H1 (cell line): ENCODE measurements around the gene SHCBP1. TPM values are rescaled to one million over a fixed set of nuclear protein-coding genes. Genes with fewer than 3 reads are reported as not detected.

Source experiments
- CTCF ChIA-PET: fragments of 300-600 bp; sonication (Branson Sonifier 250); formaldehyde crosslinking; loops from one replicate; lab custom pipeline; 2021; ENCODE audit not compliant: partially characterized antibody; lab: Charles Lee
- POLR2A ChIA-PET: fragments of 300-600 bp; sonication (Branson Sonifier 250); formaldehyde crosslinking; loops from one replicate; lab custom pipeline; 2021; ENCODE audit warnings: inconsistent platforms; ENCODE audit not compliant: partially characterized antibody; lab: Charles Lee
- DNase-seq, 2 experiments: peaks; one replicate each; pipeline versions ENCODE4 v3.0.0 to v3.0.0-alpha.2; 2010 to 2022; ENCODE audit warnings: low spot score in 2 of 2, low read depth in 1 of 2, mixed read lengths in 1 of 2
- FAIRE-seq: peaks from 2 replicates; lab custom pipeline; 2011; peaks lifted over from hg19 to GRCh38; lab: Jason Lieb, UNC
- H2AFZ ChIP-seq: 2 replicates; pipeline ENCODE4 v1.8.1; 2012; ENCODE audit warnings: low read length, inconsistent platforms
- H2AK5ac ChIP-seq: 2 replicates; pipeline ENCODE4 v1.6.1; 2013; ENCODE audit warnings: low read depth, low read length
- H2BK120ac ChIP-seq: replicated peaks from 2 replicates; pipeline ENCODE3; 2013; ENCODE audit warnings: low read depth, low read length, inconsistent platforms
- H2BK12ac ChIP-seq: 2 replicates; pipeline ENCODE4 v1.6.1; 2013; ENCODE audit warnings: low read depth, low read length
- H2BK15ac ChIP-seq: 2 replicates; pipeline ENCODE4 v1.6.1; 2013; ENCODE audit warnings: low read length
- H2BK20ac ChIP-seq: 2 replicates; pipeline ENCODE4 v1.6.1; 2013; ENCODE audit warnings: low read length
- H2BK5ac ChIP-seq: 2 replicates; pipeline ENCODE4 v1.6.1; 2013; ENCODE audit warnings: low read depth, low read length
- H3K14ac ChIP-seq: 2 replicates; pipeline ENCODE4 v1.6.1; 2013; ENCODE audit warnings: inconsistent platforms; ENCODE audit not compliant: insufficient read length
- H3K18ac ChIP-seq: 2 replicates; pipeline ENCODE4 v1.6.1; 2013; ENCODE audit warnings: low read length; ENCODE audit errors: extremely low read depth
- H3K23ac ChIP-seq: 2 replicates; pipeline ENCODE4 v1.6.1; 2013; ENCODE audit warnings: inconsistent platforms; ENCODE audit not compliant: insufficient read length
- H3K23me2 ChIP-seq: 2 replicates; pipeline ENCODE4 v1.6.1; 2013; ENCODE audit warnings: low read depth, low read length
- H3K27ac ChIP-seq: 2 replicates; pipeline ENCODE4 v1.6.1; 2011; ENCODE audit warnings: low read depth, low read length, inconsistent platforms
- H3K27me3 ChIP-seq, 4 experiments: replicated peaks in 1 of 4; 1 replicate in 1 of 4; 2 replicates in 3 of 4; pipeline versions ENCODE4 v1.6.1 to v1.8.1; 2011 to 2013; ENCODE audit warnings: low read length in 3 of 4, mild to moderate bottlenecking in 3 of 4, inconsistent platforms in 2 of 4, mixed read lengths in 2 of 4, moderate library complexity in 1 of 4; ENCODE audit not compliant: control insufficient read depth in 3 of 4, insufficient read depth in 3 of 4; ENCODE audit errors: extremely low read depth in 1 of 4
- H3K36me3 ChIP-seq, 4 experiments: 2 replicates each; pipeline versions ENCODE4 v1.6.1 to v1.8.1; 2011 to 2013; ENCODE audit warnings: mild to moderate bottlenecking in 4 of 4, low read length in 3 of 4, moderate library complexity in 2 of 4, control low read depth in 1 of 4, inconsistent platforms in 1 of 4; ENCODE audit not compliant: insufficient read depth in 4 of 4, control insufficient read depth in 2 of 4
- H3K4ac ChIP-seq: replicated peaks from 2 replicates; pipeline ENCODE3; 2013; ENCODE audit warnings: low read length, low read depth, mixed read lengths, inconsistent platforms; ENCODE audit not compliant: insufficient read length
- H3K4me1 ChIP-seq, 4 experiments: replicated peaks in 1 of 4; 1 replicate in 1 of 4; 2 replicates in 3 of 4; pipeline versions ENCODE4 v1.6.1 to v1.8.1; 2011 to 2013; ENCODE audit warnings: low read length in 3 of 4, inconsistent platforms in 2 of 4, mixed read lengths in 1 of 4; ENCODE audit not compliant: insufficient read depth in 4 of 4, control insufficient read depth in 3 of 4
- H3K4me2 ChIP-seq, 2 experiments: 2 replicates each; pipeline versions ENCODE4 v1.6.1 to v1.8.1; 2011 to 2013; ENCODE audit warnings: low read depth in 2 of 2, low read length in 2 of 2, control low read depth in 1 of 2, inconsistent platforms in 1 of 2, mild to moderate bottlenecking in 1 of 2; ENCODE audit not compliant: insufficient read depth in 1 of 2
- H3K4me3 ChIP-seq, 4 experiments: fragments of 200-600, 300-600 bp in 1 of 4; sonication (generic), shearing (Covaris generic), sonication (Bioruptor Twin) in 1 of 4; 2 replicates each; pipeline versions ENCODE4 v1.5.1 to v1.8.1; 2011 to 2016; ENCODE audit warnings: low read length in 4 of 4, low read depth in 3 of 4, control low read depth in 2 of 4, inconsistent platforms in 2 of 4, mild to moderate bottlenecking in 2 of 4, mixed read lengths in 1 of 4, moderate library complexity in 1 of 4; ENCODE audit not compliant: insufficient read depth in 2 of 4; ENCODE audit errors: extremely low read depth in 1 of 4
- H3K56ac ChIP-seq: replicated peaks from 2 replicates; pipeline ENCODE3; 2013; ENCODE audit warnings: low read depth, mild to moderate bottlenecking, mixed read lengths, low read length, inconsistent platforms; ENCODE audit not compliant: insufficient read length
- H3K79me1 ChIP-seq: 2 replicates; pipeline ENCODE4 v1.6.1; 2013; ENCODE audit warnings: low read depth, low read length, control low read depth
- H3K79me2 ChIP-seq, 2 experiments: 2 replicates each; pipeline versions ENCODE4 v1.6.1 to v1.8.1; 2012 to 2013; ENCODE audit warnings: low read length in 2 of 2, mild to moderate bottlenecking in 2 of 2, inconsistent platforms in 1 of 2; ENCODE audit not compliant: insufficient read depth in 2 of 2, control insufficient read depth in 1 of 2
- H3K9ac ChIP-seq, 4 experiments: replicated peaks in 1 of 4; 1 replicate in 1 of 4; 2 replicates in 3 of 4; pipeline versions ENCODE4 v1.6.1 to v1.8.1; 2011 to 2013; ENCODE audit warnings: low read depth in 3 of 4, low read length in 3 of 4, control low read depth in 2 of 4, mild to moderate bottlenecking in 2 of 4, moderate library complexity in 2 of 4, inconsistent platforms in 1 of 4; ENCODE audit errors: extremely low read depth in 1 of 4
- H3K9me3 ChIP-seq, 2 experiments: 2 replicates each; pipeline versions ENCODE4 v1.6.1 to v1.8.1; 2012 to 2013; ENCODE audit warnings: mild to moderate bottlenecking in 2 of 2, moderate library complexity in 2 of 2, control low read depth in 1 of 2, inconsistent platforms in 1 of 2, low read depth in 1 of 2, low read length in 1 of 2, mixed read lengths in 1 of 2; ENCODE audit not compliant: insufficient read depth in 2 of 2
- H4K20me1 ChIP-seq, 2 experiments: replicated peaks in 1 of 2; 2 replicates each; pipeline versions ENCODE3 to v1.8.1; 2011 to 2013; ENCODE audit warnings: inconsistent platforms in 2 of 2, low read length in 2 of 2, mild to moderate bottlenecking in 1 of 2; ENCODE audit not compliant: insufficient read depth in 2 of 2, control insufficient read depth in 1 of 2
- H4K5ac ChIP-seq: 2 replicates; pipeline ENCODE4 v1.6.1; 2013; ENCODE audit warnings: low read length, low read depth, mixed read lengths, inconsistent platforms; ENCODE audit not compliant: insufficient read length
- H4K8ac ChIP-seq: 2 replicates; pipeline ENCODE4 v1.8.0; 2013; ENCODE audit warnings: mild to moderate bottlenecking, moderate library complexity, low read length, inconsistent platforms; ENCODE audit not compliant: insufficient read depth; ENCODE audit errors: extremely low read depth
- H4K91ac ChIP-seq: replicated peaks from 2 replicates; pipeline ENCODE3; 2013; ENCODE audit warnings: low read length, mixed read lengths, inconsistent platforms; ENCODE audit not compliant: insufficient read length
- BCL11A ChIP-seq, 2 experiments: IDR thresholded peaks; one replicate each; pipeline ENCODE4 v1.6.1; 2011; ENCODE audit warnings: low read depth in 2 of 2, low read length in 2 of 2, mild to moderate bottlenecking in 2 of 2
- HDAC6 ChIP-seq: IDR thresholded peaks from one replicate; pipeline ENCODE4 v1.7.1; 2012; ENCODE audit warnings: low read depth, mild to moderate bottlenecking, inconsistent platforms, low read length, moderate library complexity
- KDM5A ChIP-seq: fragments of 200-600 bp; IDR thresholded peaks from 2 replicates; pipeline ENCODE4 v1.7.1; 2012; ENCODE audit warnings: mild to moderate bottlenecking, low read length, inconsistent platforms, mixed read lengths
- SRF ChIP-seq: IDR thresholded peaks from 2 replicates; pipeline ENCODE4 v1.6.1; 2011; ENCODE audit warnings: mild to moderate bottlenecking, low read depth, low read length, moderate library complexity
- WGBS, 2 experiments: shearing (Covaris generic) in 1 of 2; methylation state at CpG; one replicate each; pipeline versions ENCODE4 v1.1.6 to v1.1.7; 2013 to 2015; ENCODE audit warnings: low lambda C conversion rate in 2 of 2, mixed read lengths in 2 of 2, inconsistent platforms in 1 of 2, low coverage in 1 of 2, missing lambda C conversion rate in 1 of 2; ENCODE audit not compliant: insufficient replicate concordance in 2 of 2, insufficient coverage in 1 of 2, insufficient read length in 1 of 2; ENCODE audit errors: extremely low coverage in 1 of 2, missing lambda C conversion rate in 1 of 2; 5-methylcytosine and 5-hydroxymethylcytosine counted together
- polyA plus RNA-seq, 7 experiments: library from polyadenylated mRNA; depleted of rRNA in 3 of 7; stranded (reverse) in 5 of 7; unstranded in 2 of 7; fragments of >200 nt in 5 of 7; fragments of 200-250 nt in 2 of 7; gene quantifications; 1 replicate in 5 of 7; 2 replicates in 1 of 7; 4 replicates in 1 of 7; pipeline versions ENCODE4 v1.2.1 to v1.2.3, GENCODE V29; 2011 to 2013; ENCODE audit warnings: missing spikeins in 2 of 7, mixed read lengths in 2 of 7
- total RNA-seq: library from RNA; stranded (reverse); fragmentation: NEBNext Ultra II Directional; extraction: Animal tissue kit (Norgen Biotek cat#: 25700); gene quantifications from 2 replicates; pipeline ENCODE4 v1.2.1, GENCODE V29; 2021

Gene SHCBP1
- total and polyA plus RNA-seq, 2 of the 8 experiments (the other 6 are each of a cell fraction or from before 2014, with no cell fraction given): 5.7 to 14.8 TPM

DNA sequence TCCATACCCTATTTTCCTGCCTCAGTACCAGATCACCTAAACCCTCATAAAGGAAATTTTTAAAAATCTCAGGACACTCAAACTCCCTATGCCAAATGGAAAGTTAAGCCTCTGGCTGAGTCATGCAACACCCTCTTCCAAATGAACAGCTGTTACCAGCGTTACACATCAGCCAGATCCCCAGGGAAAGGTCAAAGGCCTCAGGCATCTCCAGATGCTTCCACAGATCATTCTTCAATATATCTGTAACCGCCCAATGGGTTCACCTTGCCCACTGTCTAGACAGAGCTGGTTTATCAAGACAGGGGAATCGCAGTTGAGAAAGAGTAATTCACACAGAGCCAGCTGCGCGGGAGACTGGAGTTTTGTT lies 29.1 kb upstream of the SHCBP1 start:
- Histone ChIP-seq H3K36me3 (no peaks in the 10 kb centered on the region), H3K18ac (no peak overlapping the region), H3K27ac (no peak overlapping the region), H2BK120ac (no peak overlapping the region), H3K56ac (no peak overlapping the region), H4K20me1 (no peaks in the 10 kb centered on the region), H2BK12ac (no peak overlapping the region), H2BK15ac (no peak overlapping the region), H2BK20ac (no peak overlapping the region), H3K4me1 (peaks cover 0 to 6% (median 2%) of the 10 kb centered on the region in 4 experiments; a peak in 1 of 7 replicates), H4K91ac (no peak overlapping the region), H3K23ac (no peak overlapping the region), H3K79me2 (no peaks in the 10 kb centered on the region), H3K79me1 (no peaks in the 10 kb centered on the region), H4K5ac (no peak overlapping the region), H4K8ac (no peak overlapping the region), H3K9me3 (no peaks in the 10 kb centered on the region; a peak in 1 of 4 replicates), H3K4me3 (no peak overlapping the region), H3K23me2 (no peaks in the 10 kb centered on the region), H3K27me3 (no peaks in the 10 kb centered on the region; a peak in 1 of 7 replicates), H3K14ac (no peak overlapping the region), H3K4me2 (no peak overlapping the region), H2BK5ac (no peak overlapping the region), H3K9ac (no peak overlapping the region), H2AFZ (no peak overlapping the region), H2AK5ac (no peak overlapping the region), H3K4ac (no peak overlapping the region)
- ChIA-PET CTCF (interaction anchor here (1.0 kb wide), 2 partner anchors 9 to 24 kb away, joined by 3 read pairs; no protein-coding TSS in a partner anchor), POLR2A (interaction anchor here (1.4 kb wide), 1 partner anchor 17 kb away, joined by 3 read pairs; no protein-coding TSS in a partner anchor)
- FAIRE-seq: no peak
- 92% methylated on average over 5 of the region's 5 CpGs; no CpG with 5 or more reads in 1 of the 2 experiments for WGBS, 2 experiments
- no peak for DNase-seq
- TF ChIP-seq SRF (no peak), HDAC6 (no peak), KDM5A (no peak), BCL11A (IDR thresholded peaks at IDR 0.05; ENCODE audit: low read depth in 2 of 2, low read length in 2 of 2) (no peak)
